ENCODE measurements around the gene MCC. TPM values are rescaled to one million over a fixed set of nuclear protein-coding genes. Genes with fewer than 3 reads are reported as not detected.

MCC gene
- total RNA-seq, 1 experiment from 2014 or later, result 0.41 TPM

- Histone ChIP-seq H3K4me3 (ENCODE audit: low read depth in 2 of 2, low read length in 2 of 2) (peak overlapping the region; percentile 53 to 56), H3K9me3 (ENCODE audit: control insufficient read depth, insufficient read depth, low read depth, low read length) (no peaks in the 10 kb centered on the region), H3K4me1 (ENCODE audit: control insufficient read depth, insufficient read depth, low read length) (peaks cover 4% of the 10 kb centered on the region; the same call in 1 of the 2 replicates), H3K27ac (ENCODE audit: low read length) (no peak overlapping the region), H3K27me3 (ENCODE audit: control insufficient read depth, insufficient read depth, low read length) (peaks cover 41% of the 10 kb centered on the region), H3K36me3 (ENCODE audit: control insufficient read depth, insufficient read depth, low read length) (no peaks in the 10 kb centered on the region)
- ChIA-PET POLR2A (no interaction called here), CTCF (interaction anchor here (0.6 to 0.7 kb wide), 2 partner anchors 288 to 298 kb away, joined by 3 to 4 read pairs; no protein-coding TSS in a partner anchor)
- no peak for TF ChIP-seq SIN3A (IDR thresholded peaks at IDR 0.05; ENCODE audit: borderline replicate concordance, insufficient read depth, low read depth, low read length)
- DNase-seq (ENCODE audit: low read depth, low spot score) (no peak), ATAC-seq (peak; percentile 44)
- in situ Hi-C loops (cut with HindIII; ENCODE audit: low pct_unique_long_range_greater_than_20kb, low sequenced_read_pairs), result no loop called here
- intact Hi-C loops (cut with micrococcal nuclease; ENCODE audit: unreplicated experiment), result no loop called here
- no TSS peak for BruUV-seq (replicated peaks)
Measured at GRCh38 chr5:113293975-113294310, 194.3 kb downstream of the MCC start.

- CTCF ChIA-PET, result no interaction called here
- no peak for DNase-seq (ENCODE audit: low read depth, low spot score)
- no peak for TF ChIP-seq POLR2AphosphoS5 (IDR thresholded peaks at IDR 0.05; ENCODE audit: low read depth, low read length)
- TF ChIP-seq REST (IDR thresholded peaks at IDR 0.05; ENCODE audit: insufficient read depth in 1 of 2, low read depth in 2 of 2, low read length in 1 of 2), result no peak
- TF ChIP-seq TCF7L2 (IDR thresholded peaks at IDR 0.05; ENCODE audit: low read depth, low read length), result no peak
- TF ChIP-seq SIN3A (IDR thresholded peaks at IDR 0.05; ENCODE audit: borderline replicate concordance, insufficient read depth, low read depth, low read length), result no peak
- TF ChIP-seq CTCF (IDR thresholded peaks at IDR 0.05), result no peak
- no peaks in the 10 kb centered on the region for H3K36me3 ChIP-seq (ENCODE audit: control insufficient read depth, insufficient read depth, low read length)
- H3K27me3 ChIP-seq (ENCODE audit: control insufficient read depth, insufficient read depth, low read length), result peaks cover 45% of the 10 kb centered on the region
- H3K4me1 ChIP-seq (ENCODE audit: control insufficient read depth, insufficient read depth, low read length), result peaks cover 4% of the 10 kb centered on the region; the same call in 1 of the 2 replicates
- in situ Hi-C loops (cut with HindIII; ENCODE audit: low pct_unique_long_range_greater_than_20kb, low sequenced_read_pairs) (no loop called here), intact Hi-C loops (cut with micrococcal nuclease; ENCODE audit: unreplicated experiment) (no loop called here)
- no peaks in the 10 kb centered on the region for H3K9me3 ChIP-seq (ENCODE audit: control insufficient read depth, insufficient read depth, low read depth, low read length)
- POLR2A ChIA-PET, result no interaction called here
- ATAC-seq, result no peak
- H3K4me3 ChIP-seq (ENCODE audit: low read depth in 2 of 2, low read length in 2 of 2), result peak overlapping the region; percentile 53 to 56
- BruUV-seq (replicated peaks), result no TSS peak
- no peak overlapping the region for H3K27ac ChIP-seq (ENCODE audit: low read length)
Measured at GRCh38 chr5:113293068-113293974, 194.9 kb downstream of the MCC start.

GRCh38 chr5:113292462-113292861, 195.8 kb downstream of the MCC start:
- TF ChIP-seq CTCF (IDR thresholded peaks at IDR 0.05) (no peak), REST (IDR thresholded peaks at IDR 0.05; ENCODE audit: insufficient read depth in 1 of 2, low read depth in 2 of 2, low read length in 1 of 2) (no peak), POLR2AphosphoS5 (IDR thresholded peaks at IDR 0.05; ENCODE audit: low read depth, low read length) (no peak), SIN3A (IDR thresholded peaks at IDR 0.05; ENCODE audit: borderline replicate concordance, insufficient read depth, low read depth, low read length) (no peak), TCF7L2 (IDR thresholded peaks at IDR 0.05; ENCODE audit: low read depth, low read length) (no peak)
- POLR2A ChIA-PET, result no interaction called here
- intact Hi-C loops (cut with micrococcal nuclease; ENCODE audit: unreplicated experiment) (no loop called here), in situ Hi-C loops (cut with HindIII; ENCODE audit: low pct_unique_long_range_greater_than_20kb, low sequenced_read_pairs) (no loop called here)
- no TSS peak for BruUV-seq (replicated peaks)
- Histone ChIP-seq H3K4me3 (ENCODE audit: low read depth in 2 of 2, low read length in 2 of 2) (no peak overlapping the region), H3K9me3 (ENCODE audit: control insufficient read depth, insufficient read depth, low read depth, low read length) (no peaks in the 10 kb centered on the region), H3K27ac (ENCODE audit: low read length) (no peak overlapping the region), H3K36me3 (ENCODE audit: control insufficient read depth, insufficient read depth, low read length) (no peaks in the 10 kb centered on the region), H3K4me1 (ENCODE audit: control insufficient read depth, insufficient read depth, low read length) (peaks cover 4% of the 10 kb centered on the region; the same call in 1 of the 2 replicates), H3K27me3 (ENCODE audit: control insufficient read depth, insufficient read depth, low read length) (peaks cover 45% of the 10 kb centered on the region)
- CTCF ChIA-PET, result no interaction called here
- DNase-seq (ENCODE audit: low read depth, low spot score), result no peak
- no peak for ATAC-seq

Measured in Panc1 (cell line).